GM23338 (cell line): ENCODE results near the gene ZNF420. TPM values are rescaled to one million over a fixed set of nuclear protein-coding genes. Genes with fewer than 3 reads are reported as not detected.

Source experiments
- ATAC-seq: fragments of 200-7000 bp; cut with Tn5 transposase; 3 replicates; pipeline ENCODE4 v1.9.1; 2020
- DNase-seq: peaks from one replicate; pipeline ENCODE4 v3.0.0-alpha.2; 2015; ENCODE audit warnings: low spot score
- H2AFZ ChIP-seq: fragments of 200-600 bp; sonication (generic); 2 replicates; pipeline ENCODE4 v1.8.0; 2016; ENCODE audit warnings: antibody characterized with exemption, mild to moderate bottlenecking, moderate library complexity
- H3F3A ChIP-seq: fragments of 200-600 bp; sonication (generic); replicated peaks from 2 replicates; pipeline ENCODE4 v1.8.0; 2017; ENCODE audit warnings: antibody characterized with exemption, mixed run types, low read depth
- H3K27ac ChIP-seq: fragments of 200-600 bp; sonication (generic); 2 replicates; pipeline ENCODE4 v1.6.1; 2016; ENCODE audit warnings: low read depth
- H3K27me3 ChIP-seq: fragments of 200-600 bp; sonication (generic); 2 replicates; pipeline ENCODE4 v1.8.0; 2016; ENCODE audit warnings: mild to moderate bottlenecking, mixed run types, moderate library complexity; ENCODE audit not compliant: insufficient read depth
- H3K36me3 ChIP-seq: fragments of 200-600 bp; sonication (generic); 2 replicates; pipeline ENCODE4 v1.8.0; 2016; ENCODE audit warnings: mild to moderate bottlenecking; ENCODE audit not compliant: insufficient read depth
- H3K4me1 ChIP-seq: fragments of 200-600 bp; sonication (generic); 2 replicates; pipeline ENCODE4 v1.8.0; 2016; ENCODE audit warnings: mild to moderate bottlenecking, moderate library complexity; ENCODE audit not compliant: insufficient read depth
- H3K4me2 ChIP-seq: fragments of 200-600 bp; sonication (generic); 2 replicates; pipeline ENCODE4 v1.7.1; 2017; ENCODE audit warnings: mixed run types
- H3K4me3 ChIP-seq: fragments of 200-600 bp; sonication (generic); 2 replicates; pipeline ENCODE4 v1.6.1; 2016; ENCODE audit warnings: mixed run types
- H3K79me2 ChIP-seq: fragments of 200-600 bp; sonication (generic); replicated peaks from 2 replicates; pipeline ENCODE4 v1.8.0; 2017; ENCODE audit warnings: mild to moderate bottlenecking; ENCODE audit not compliant: insufficient read depth
- H3K9me2 ChIP-seq: fragments of 200-600 bp; sonication (generic); 2 replicates; pipeline ENCODE4 v1.8.0; 2017; ENCODE audit not compliant: insufficient read depth
- H4K20me1 ChIP-seq: fragments of 200-600 bp; sonication (generic); replicated peaks from 2 replicates; pipeline ENCODE4 v1.8.0; 2017; ENCODE audit warnings: mild to moderate bottlenecking; ENCODE audit not compliant: insufficient read depth
- H3K27ac Mint-ChIP-seq: 2 replicates; pipeline ENCODE4 v1.8.0; 2020; ENCODE audit warnings: inconsistent platforms, mild to moderate bottlenecking, moderate library complexity, mixed read lengths
- H3K27me3 Mint-ChIP-seq: 3 replicates; pipeline ENCODE4 v1.8.0; 2022; ENCODE audit warnings: low read depth, mild to moderate bottlenecking, moderate library complexity, mixed read lengths, inconsistent platforms; ENCODE audit not compliant: insufficient read depth, poor library complexity
- H3K36me3 Mint-ChIP-seq: 3 replicates; pipeline ENCODE4 v1.8.0; 2021; ENCODE audit warnings: low read depth, mild to moderate bottlenecking, inconsistent platforms, moderate library complexity, mixed read lengths
- H3K4me1 Mint-ChIP-seq: 3 replicates; pipeline ENCODE4 v1.8.0; 2020; ENCODE audit warnings: mild to moderate bottlenecking, inconsistent platforms, mixed read lengths
- H3K4me3 Mint-ChIP-seq: 3 replicates; pipeline ENCODE4 v1.8.0; 2021; ENCODE audit warnings: moderate library complexity, mild to moderate bottlenecking, inconsistent platforms, mixed read lengths
- H3K9me3 Mint-ChIP-seq: 3 replicates; pipeline ENCODE4 v1.8.0; 2020; ENCODE audit warnings: moderate library complexity, mild to moderate bottlenecking, inconsistent platforms, mixed read lengths
- CREB1 ChIP-seq: fragments of 250-450 bp; sonication (Bioruptor Pico); IDR thresholded peaks from 2 replicates; pipeline ENCODE4 v1.5.0; 2020; ENCODE audit warnings: low read depth, mild to moderate bottlenecking, moderate library complexity
- EZH2 ChIP-seq: fragments of 200-600 bp; sonication (generic); IDR thresholded peaks from one replicate; pipeline ENCODE4 v1.8.0; 2017; ENCODE audit warnings: antibody characterized with exemption, mild to moderate bottlenecking, low read depth; ENCODE audit not compliant: unreplicated experiment
- NANOG ChIP-seq: IDR thresholded peaks from 2 replicates; pipeline ENCODE4 v1.6.1; 2016; ENCODE audit warnings: antibody characterized with exemption, borderline replicate concordance
- POLR2AphosphoS5 ChIP-seq: IDR thresholded peaks from 2 replicates; pipeline ENCODE4 v1.6.1; 2016; ENCODE audit warnings: antibody characterized with exemption, low read depth
- REST ChIP-seq: IDR thresholded peaks from one replicate; pipeline ENCODE4 v1.6.1; 2018; ENCODE audit warnings: antibody characterized with exemption; ENCODE audit not compliant: unreplicated experiment
- ZNF462 ChIP-seq: fragments of 250-450 bp; sonication (Bioruptor Pico); IDR thresholded peaks from 2 replicates; pipeline ENCODE4 v1.5.0; 2020; ENCODE audit warnings: mild to moderate bottlenecking, moderate library complexity
- polyA plus RNA-seq: library from polyadenylated mRNA; unstranded; fragments of >200 nt; fragmentation: Nextera tagmentation; extraction: Ambion mirVana; gene quantifications from 2 replicates; pipeline ENCODE4 v1.2.1, GENCODE V29; 2016
- total RNA-seq: library from RNA; depleted of rRNA; stranded (reverse); fragments of >200 nt; shearing (Covaris generic); gene quantifications from 2 replicates; pipeline ENCODE4 v1.2.3, GENCODE V29; 2014

The ZNF420 gene
- total and polyA plus RNA-seq, 2 experiments from 2014 or later, result 8.4 to 10.0 TPM

- H3F3A ChIP-seq, result no peaks in the 10 kb centered on the region
- H3K4me2 ChIP-seq, result no peak overlapping the region
- H3K9me3 Mint-ChIP-seq, result peaks cover 66% of the 10 kb centered on the region
- ATAC-seq (no peak), DNase-seq (no peak)
- no peak overlapping the region for H3K4me3 Mint-ChIP-seq
- no peak overlapping the region for H3K27ac ChIP-seq
- no peaks in the 10 kb centered on the region for H3K27me3 ChIP-seq
- H3K4me3 ChIP-seq, result no peak overlapping the region
- TF ChIP-seq POLR2AphosphoS5 (no peak), ZNF462 (no peak), NANOG (no peak), REST (no peak), CREB1 (CRISPR knock-in tag) (no peak), EZH2 (no peak)
- peaks cover 10% of the 10 kb centered on the region for H3K27me3 Mint-ChIP-seq
- no peaks in the 10 kb centered on the region for H4K20me1 ChIP-seq
- H3K79me2 ChIP-seq, result peaks cover 60% of the 10 kb centered on the region
- peaks cover 3% of the 10 kb centered on the region; the same call in 1 of the 3 replicates for H3K4me1 Mint-ChIP-seq
- H3K36me3 Mint-ChIP-seq, result peaks cover 55% of the 10 kb centered on the region
- H3K9me2 ChIP-seq, result no peaks in the 10 kb centered on the region
- H3K4me1 ChIP-seq, result peaks cover 6% of the 10 kb centered on the region; the same call in 1 of the 2 replicates
- H2AFZ ChIP-seq, result no peak overlapping the region
- H3K36me3 ChIP-seq, result peaks cover 4% of the 10 kb centered on the region; the same call in 1 of the 2 replicates
- H3K27ac Mint-ChIP-seq, result no peak overlapping the region
Measured at GRCh38 chr19:37082307-37082706, 4.1 kb downstream of the ZNF420 start.
